MCF 10A (cell line): ENCODE results near the gene NUDT4. TPM values are rescaled to one million over a fixed set of nuclear protein-coding genes. Genes with fewer than 3 reads are reported as not detected.

ENCODE experiments used
- BruUV-seq: library from RNA; stranded (reverse); fragments of 400-500 nt; replicated peaks from 2 replicates; lab custom pipeline; 2021; lab: Mats Ljungman, UMichigan
- CTCF ChIA-PET: fragments of 300-600 bp; sonication (Branson Sonifier 250); formaldehyde crosslinking; extraction: SDS; loops from one replicate; lab custom pipeline; 2021; ENCODE audit warnings: antibody characterized with exemption, inconsistent platforms; lab: Yijun Ruan, JAX
- POLR2A ChIA-PET: fragments of 300-600, 350-650 bp; sonication (Branson Sonifier 250); formaldehyde crosslinking; extraction: SDS; loops from one replicate; lab custom pipeline; 2020; ENCODE audit warnings: antibody characterized with exemption, inconsistent platforms; lab: Yijun Ruan, JAX
- DNase-seq: peaks from one replicate; pipeline ENCODE4 v3.0.0-alpha.2; 2018; ENCODE audit not compliant: unreplicated experiment
- H3K27ac Mint-ChIP-seq: one replicate; pipeline ENCODE4 v1.8.0; 2022; ENCODE audit warnings: mild to moderate bottlenecking, low read depth, mixed read lengths; ENCODE audit not compliant: unreplicated experiment
- H3K27me3 Mint-ChIP-seq: one replicate; pipeline ENCODE4 v1.8.0; 2022; ENCODE audit warnings: mixed read lengths; ENCODE audit not compliant: insufficient read depth, unreplicated experiment
- H3K36me3 Mint-ChIP-seq: one replicate; pipeline ENCODE4 v1.8.0; 2022; ENCODE audit warnings: mild to moderate bottlenecking, moderate library complexity, mixed read lengths; ENCODE audit not compliant: insufficient read depth, unreplicated experiment
- H3K4me1 Mint-ChIP-seq: one replicate; pipeline ENCODE4 v1.8.0; 2022; ENCODE audit warnings: mixed read lengths; ENCODE audit not compliant: insufficient read depth, unreplicated experiment
- H3K4me3 Mint-ChIP-seq: one replicate; pipeline ENCODE4 v1.8.0; 2022; ENCODE audit warnings: mild to moderate bottlenecking, moderate library complexity, mixed read lengths; ENCODE audit not compliant: unreplicated experiment
- H3K9me3 Mint-ChIP-seq: one replicate; pipeline ENCODE4 v1.8.0; 2022; ENCODE audit warnings: mixed read lengths; ENCODE audit not compliant: unreplicated experiment
- intact Hi-C: fragments of 100-400 bp; cut with micrococcal nuclease; formaldehyde crosslinking; loops from 2 replicates; pipeline ENCODE4 v1.14.1; 2022
- total RNA-seq: library from RNA; stranded (reverse); gene quantifications from 2 replicates; pipeline ENCODE4 v1.2.3, GENCODE V29; 2022
- TF ChIP-seq, protein P1 (sequence below): fragments of 200-600 bp; IDR thresholded peaks from one replicate; pipeline ENCODE4 v1.8.0; 2022; ENCODE audit warnings: antibody characterized with exemption, mild to moderate bottlenecking; ENCODE audit not compliant: unreplicated experiment

The NUDT4 gene
- total RNA-seq, 1 experiment from 2014 or later: 79.8 TPM

DNA sequence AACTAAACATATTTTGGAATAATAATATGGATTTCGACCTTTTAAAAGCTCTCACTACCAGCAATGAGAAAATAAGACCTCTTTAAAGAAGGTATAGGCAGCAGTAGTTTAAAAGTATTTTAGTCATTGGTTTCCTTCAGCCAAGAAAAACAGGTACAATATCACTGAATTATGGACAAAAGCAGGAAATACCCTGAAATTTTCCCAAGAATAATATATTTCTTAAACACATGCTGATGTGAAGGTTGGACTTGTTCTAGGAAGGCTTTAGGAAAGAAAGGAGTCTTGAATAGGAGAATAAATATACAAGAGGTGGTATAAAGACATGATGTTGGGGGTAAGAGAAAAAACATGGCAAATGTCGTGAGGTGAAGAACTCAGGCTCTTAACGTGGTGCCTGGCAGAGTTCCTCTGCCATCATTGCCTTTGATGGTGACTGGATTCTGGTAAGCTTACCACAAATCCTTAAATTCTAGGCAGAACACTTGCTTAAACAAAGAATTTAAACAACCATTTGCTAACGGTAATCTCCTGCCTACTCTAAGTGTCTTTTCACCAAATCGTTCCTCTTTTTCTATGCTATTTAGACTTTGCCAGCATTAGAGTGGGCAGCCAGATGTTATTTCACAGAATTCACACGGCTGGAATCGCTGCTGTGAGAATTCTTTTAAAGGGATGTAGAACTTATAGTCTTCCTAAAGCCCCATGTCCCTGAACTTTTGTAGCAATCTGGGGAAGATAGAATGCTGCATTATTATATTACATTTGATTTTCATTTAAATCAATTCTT is 11.9 kb upstream of the NUDT4 start:
- Mint-ChIP-seq H3K4me3 (no peak overlapping the region), H3K36me3 (no peaks in the 10 kb centered on the region), H3K27me3 (no peaks in the 10 kb centered on the region), H3K9me3 (no peaks in the 10 kb centered on the region), H3K4me1 (peaks cover 6% of the 10 kb centered on the region), H3K27ac (no peak overlapping the region)
- CTCF ChIA-PET: no interaction called here
- no peak for DNase-seq
- POLR2A ChIA-PET: interaction anchor here (1.0 kb wide), 1 partner anchor 11 kb away, joined by 3 read pairs; no protein-coding TSS in a partner anchor
- TF ChIP-seq, protein P1, sequence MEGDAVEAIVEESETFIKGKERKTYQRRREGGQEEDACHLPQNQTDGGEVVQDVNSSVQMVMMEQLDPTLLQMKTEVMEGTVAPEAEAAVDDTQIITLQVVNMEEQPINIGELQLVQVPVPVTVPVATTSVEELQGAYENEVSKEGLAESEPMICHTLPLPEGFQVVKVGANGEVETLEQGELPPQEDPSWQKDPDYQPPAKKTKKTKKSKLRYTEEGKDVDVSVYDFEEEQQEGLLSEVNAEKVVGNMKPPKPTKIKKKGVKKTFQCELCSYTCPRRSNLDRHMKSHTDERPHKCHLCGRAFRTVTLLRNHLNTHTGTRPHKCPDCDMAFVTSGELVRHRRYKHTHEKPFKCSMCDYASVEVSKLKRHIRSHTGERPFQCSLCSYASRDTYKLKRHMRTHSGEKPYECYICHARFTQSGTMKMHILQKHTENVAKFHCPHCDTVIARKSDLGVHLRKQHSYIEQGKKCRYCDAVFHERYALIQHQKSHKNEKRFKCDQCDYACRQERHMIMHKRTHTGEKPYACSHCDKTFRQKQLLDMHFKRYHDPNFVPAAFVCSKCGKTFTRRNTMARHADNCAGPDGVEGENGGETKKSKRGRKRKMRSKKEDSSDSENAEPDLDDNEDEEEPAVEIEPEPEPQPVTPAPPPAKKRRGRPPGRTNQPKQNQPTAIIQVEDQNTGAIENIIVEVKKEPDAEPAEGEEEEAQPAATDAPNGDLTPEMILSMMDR: no peak
- BruUV-seq: no TSS peak
- intact Hi-C loops: no loop called here

DNA sequence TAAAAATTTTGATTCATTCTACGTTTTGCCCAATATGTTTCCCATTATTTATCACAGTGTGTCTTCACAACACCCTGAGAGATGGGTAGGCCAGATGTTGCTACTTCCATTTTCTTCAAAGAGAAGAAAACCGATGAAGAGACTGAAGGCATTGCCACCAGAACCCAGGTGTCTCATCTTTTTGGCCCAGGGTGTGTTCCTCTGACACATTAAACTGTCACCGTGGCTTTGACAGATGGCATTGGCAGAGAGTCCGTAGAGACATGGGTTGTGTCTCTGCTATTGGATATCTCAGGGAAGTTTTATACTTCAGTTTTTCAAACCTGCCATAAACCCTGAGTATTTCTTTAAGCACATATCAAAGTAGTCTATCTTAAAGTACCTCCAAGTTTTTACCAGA is 11.3 kb upstream of the NUDT4 start:
- TF ChIP-seq, protein P1: no peak
- ChIA-PET CTCF (no interaction called here), POLR2A (no interaction called here)
- intact Hi-C loops: no loop called here
- no peak for DNase-seq
- BruUV-seq: no TSS peak
- Mint-ChIP-seq H3K4me1 (peaks cover 5% of the 10 kb centered on the region), H3K9me3 (no peaks in the 10 kb centered on the region), H3K4me3 (no peak overlapping the region), H3K36me3 (no peaks in the 10 kb centered on the region), H3K27me3 (no peaks in the 10 kb centered on the region), H3K27ac (no peak overlapping the region)

DNA sequence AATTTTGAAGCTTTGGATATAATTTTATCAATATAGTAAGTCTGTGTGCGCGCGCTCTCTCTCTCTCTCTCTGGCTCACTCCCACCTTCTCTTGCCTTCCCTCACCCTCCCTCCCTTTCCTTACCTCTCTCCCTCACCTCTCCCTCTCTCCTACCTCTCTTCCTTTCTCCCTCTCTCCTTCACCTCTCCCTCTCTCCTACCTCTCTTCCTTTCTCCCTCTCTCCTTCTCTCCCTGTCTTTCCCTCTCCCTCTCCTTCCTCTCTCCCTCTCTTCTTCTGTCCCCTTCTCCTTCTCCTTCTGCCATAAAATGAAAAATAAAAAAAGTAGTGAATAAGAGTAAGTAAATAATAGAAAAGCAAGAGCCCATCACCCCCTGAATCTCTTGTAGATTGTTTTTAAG is 9.0 kb upstream of the NUDT4 start:
- intact Hi-C loops: no loop called here
- Mint-ChIP-seq H3K9me3 (no peaks in the 10 kb centered on the region), H3K36me3 (peaks cover 6% of the 10 kb centered on the region), H3K27ac (no peak overlapping the region), H3K4me3 (no peak overlapping the region), H3K27me3 (no peaks in the 10 kb centered on the region), H3K4me1 (no peaks in the 10 kb centered on the region)
- TF ChIP-seq, protein P1: no peak
- ChIA-PET CTCF (no interaction called here), POLR2A (no interaction called here)
- no peak for DNase-seq
- no TSS peak for BruUV-seq

DNA sequence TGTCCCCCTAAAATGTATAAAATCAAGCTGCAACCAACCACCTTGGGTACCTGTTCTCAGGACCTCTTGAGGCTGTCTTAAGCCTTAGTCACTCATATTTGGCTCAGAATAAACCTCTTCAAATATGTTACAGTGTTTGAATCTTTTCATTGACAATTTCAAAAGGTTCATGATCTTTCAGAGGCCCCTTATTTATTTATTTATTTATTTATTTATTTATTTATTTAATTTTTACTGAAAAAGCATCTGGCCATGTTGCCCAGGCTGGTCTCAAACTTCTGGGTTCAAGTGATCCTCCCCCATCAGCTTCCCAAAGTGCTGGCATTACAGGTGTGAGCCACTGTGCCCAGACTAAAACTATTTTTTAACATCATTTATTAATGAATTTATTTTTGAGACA is 8.2 kb upstream of the NUDT4 start:
- no peak overlapping the region for H3K27ac Mint-ChIP-seq
- peaks cover 6% of the 10 kb centered on the region for H3K36me3 Mint-ChIP-seq
- H3K4me3 Mint-ChIP-seq: no peak overlapping the region
- TF ChIP-seq, protein P1: no peak
- ChIA-PET POLR2A (no interaction called here), CTCF (no interaction called here)
- intact Hi-C loops: no loop called here
- no peaks in the 10 kb centered on the region for H3K4me1 Mint-ChIP-seq
- H3K27me3 Mint-ChIP-seq: no peaks in the 10 kb centered on the region
- no TSS peak for BruUV-seq
- no peak for DNase-seq
- no peaks in the 10 kb centered on the region for H3K9me3 Mint-ChIP-seq
